ENCODE data around the gene FBXO33. TPM values are rescaled to one million over a fixed set of nuclear protein-coding genes. Genes with fewer than 3 reads are reported as not detected.

FBXO33 gene
- total RNA-seq, 1 experiment from 2014 or later: 8.8 TPM

- no peaks in the 10 kb centered on the region for H3K27me3 ChIP-seq (ENCODE audit: insufficient read depth, low read length)
- no peaks in the 10 kb centered on the region for H3K79me2 ChIP-seq (ENCODE audit: insufficient read depth, low read length)
- no peaks in the 10 kb centered on the region for H3K79me1 ChIP-seq (ENCODE audit: insufficient read depth, low read depth, low read length, poor library complexity, severe bottlenecking)
- H2BK5ac ChIP-seq (ENCODE audit: insufficient read length, low read length): no peak overlapping the region
- H3K56ac ChIP-seq (ENCODE audit: insufficient read length, low read depth, low read length): no peak overlapping the region
- no peak overlapping the region for H2AK5ac ChIP-seq (ENCODE audit: insufficient read length, low read length)
- no peak overlapping the region for H2AFZ ChIP-seq (ENCODE audit: low read length)
- TF ChIP-seq CTCF (conservative IDR thresholded peaks at IDR 0.05): no peak
- no CpG with 5 or more reads among the region's 1 CpG for WGBS (ENCODE audit: extremely low coverage, insufficient read length, low lambda C conversion rate)
- Mint-ChIP-seq H3K9me3 (no peaks in the 10 kb centered on the region), H3K27ac (no peak overlapping the region), H3K4me3 (no peak overlapping the region), H3K4me1 (peaks cover 0 to 2% of the 10 kb centered on the region in 2 experiments; a peak in 2 of 4 replicates), H3K27me3 (ENCODE audit: low read depth) (no peaks in the 10 kb centered on the region), H3K36me3 (ENCODE audit: insufficient read depth in 1 of 3, low read depth in 3 of 3) (no peaks in the 10 kb centered on the region; a peak in 1 of 7 replicates)
- H2BK15ac ChIP-seq (ENCODE audit: low read depth, low read length): no peak overlapping the region
- H3K18ac ChIP-seq (ENCODE audit: insufficient read length, low read depth, low read length): no peak overlapping the region
- no peak overlapping the region for H2BK20ac ChIP-seq (ENCODE audit: low read depth, low read length, poor library complexity, severe bottlenecking)
- no peak overlapping the region for H3T11ph ChIP-seq (ENCODE audit: low read length)
- H3K4ac ChIP-seq (ENCODE audit: low read depth, low read length): no peak overlapping the region
- H4K20me1 ChIP-seq (ENCODE audit: control insufficient read depth, insufficient read depth, insufficient read length): no peaks in the 10 kb centered on the region
- H3K4me1 ChIP-seq (ENCODE audit: insufficient read depth, low read length): no peaks in the 10 kb centered on the region
- H4K5ac ChIP-seq (ENCODE audit: insufficient read length, low read depth, low read length): no peak overlapping the region
- no peak overlapping the region for H2BK12ac ChIP-seq (ENCODE audit: insufficient read length, low read depth, low read length)
- H3K4me2 ChIP-seq (ENCODE audit: insufficient read depth, insufficient read length, low read length): no peak overlapping the region
- no peak overlapping the region for H3K27ac ChIP-seq (ENCODE audit: insufficient read length, low read depth, low read length)
- no peaks in the 10 kb centered on the region for H3K23me2 ChIP-seq (ENCODE audit: insufficient read length, low read depth, low read length, poor library complexity, severe bottlenecking)
- no peak overlapping the region for H3K9ac ChIP-seq (ENCODE audit: extremely low read depth, insufficient read length, low read length)
- no peak overlapping the region for H2BK120ac ChIP-seq (ENCODE audit: low read depth, low read length, poor library complexity, severe bottlenecking)
- no peak overlapping the region for H4K8ac ChIP-seq (replicated peaks; ENCODE audit: insufficient read length, low read depth, low read length)
- H3K23ac ChIP-seq (ENCODE audit: insufficient read length, low read depth, low read length): no peak overlapping the region
- H4K91ac ChIP-seq (ENCODE audit: insufficient read length, low read depth, low read length): no peak overlapping the region
- no peaks in the 10 kb centered on the region for H3K9me3 ChIP-seq (ENCODE audit: control insufficient read depth, low read depth, low read length)
- H3K14ac ChIP-seq (ENCODE audit: insufficient read depth, low read length): no peak overlapping the region
- DNase-seq: no peak
Measured at GRCh38 chr14:39383026-39383660, 49.1 kb downstream of the FBXO33 start.

Measured in H9 (cell line).